HUDEP-2 (cell line): ENCODE measurements around the gene PHGDH.
A peak's percentile ranks its signal among the peaks of the same experiment; 100 is the strongest.
"Not testable (repeated sequence)": the region's sequence is repeated elsewhere in the genome, so short reads cannot be mapped to it uniquely, and the experiment has no call there.

Experiments used
- DNase-seq, 76 experiments: peaks; one replicate each; lab custom pipeline; 2025; ENCODE audit not compliant: unreplicated experiment in 76 of 76; lab: John Stamatoyannopoulos, UW

The PHGDH gene

GRCh38 chr1:119696863-119697262, 14.9 kb upstream of the PHGDH start:
- DNase-seq, result not testable (repeated sequence)

DNA sequence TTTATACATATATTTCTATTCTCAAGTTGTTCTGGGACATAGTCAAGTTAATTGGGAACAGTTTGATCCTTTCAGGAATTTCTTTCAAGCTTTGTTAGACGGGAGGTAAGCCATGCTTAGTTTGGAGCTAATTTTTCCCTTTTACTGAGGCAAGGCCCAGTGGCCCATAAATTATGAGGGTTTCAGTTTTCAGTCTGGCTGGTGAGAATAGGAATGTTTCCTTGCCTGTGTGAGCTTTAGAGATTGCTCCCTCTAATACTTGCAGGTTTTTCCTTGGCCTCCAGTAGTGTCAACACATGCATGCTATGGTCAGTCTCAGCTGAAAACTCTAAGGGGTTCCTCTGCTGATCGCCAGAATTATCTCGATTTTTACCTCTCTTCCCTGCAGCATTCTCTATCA, 14.1 kb upstream of the PHGDH start:
- DNase-seq, result no peak

DNA sequence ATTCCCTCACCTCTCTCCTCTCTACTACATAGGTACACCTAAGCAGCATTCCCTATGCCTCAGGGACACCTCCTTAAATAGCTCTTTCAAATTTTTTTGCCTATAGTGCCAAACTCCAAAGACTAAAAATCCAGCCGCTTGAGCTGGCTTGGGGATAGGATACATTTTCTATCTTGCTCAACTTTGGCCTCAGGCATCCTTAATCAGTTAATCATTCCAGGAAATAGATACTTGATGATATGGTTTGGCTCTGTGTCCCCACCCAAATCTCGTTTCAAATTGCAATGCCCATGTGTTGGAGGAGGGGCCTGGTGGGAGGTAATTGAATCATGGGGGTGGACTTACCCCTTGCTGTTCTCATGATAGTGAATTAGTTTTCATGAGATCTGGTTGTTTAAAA, 11.4 kb upstream of the PHGDH start:
- DNase-seq, result no peak

- DNase-seq, result no peak
Observed at GRCh38 chr1:119701659-119702058, 10.1 kb upstream of the PHGDH start.

GRCh38 chr1:119702384-119702783, 9.3 kb upstream of the PHGDH start:
- DNase-seq, result peak in 1 of 76 experiments; percentile 16

- no peak for DNase-seq
Observed at GRCh38 chr1:119703666-119704450, 7.9 kb upstream of the PHGDH start.

GRCh38 chr1:119706599-119706998, 5.1 kb upstream of the PHGDH start:
- DNase-seq, result not testable (repeated sequence)

GRCh38 chr1:119711356-119711803, 354 bp upstream of the PHGDH start:
- DNase-seq, result not testable (repeated sequence)

- no peak for DNase-seq
Observed at GRCh38 chr1:119712342-119713038, 756 bp downstream of the PHGDH start.

GRCh38 chr1:119713039-119713748, 1.5 kb downstream of the PHGDH start:
- DNase-seq, result no peak

- DNase-seq, result no peak
Observed at GRCh38 chr1:119713749-119714456, 2.2 kb downstream of the PHGDH start.

DNA sequence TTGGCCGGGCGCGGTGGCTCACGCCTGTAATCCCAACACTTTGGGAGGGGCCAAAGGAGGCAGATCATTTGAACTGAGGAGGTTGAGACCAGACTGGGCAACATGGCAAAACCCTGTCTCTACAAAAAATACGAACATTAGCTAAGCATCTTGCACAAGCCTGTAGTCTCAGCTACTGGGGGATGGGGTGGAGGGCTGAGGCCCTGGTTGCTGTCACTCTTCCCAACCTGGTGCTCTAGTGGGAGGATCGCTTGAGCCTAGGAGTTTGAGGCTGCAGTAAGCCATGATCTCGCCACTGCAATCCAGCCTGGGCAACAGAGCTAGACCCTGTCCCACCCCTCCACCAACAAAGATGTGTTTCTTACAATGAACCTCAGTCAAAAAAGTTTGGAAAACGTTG, 2.8 kb downstream of the PHGDH start:
- no peak for DNase-seq

DNA sequence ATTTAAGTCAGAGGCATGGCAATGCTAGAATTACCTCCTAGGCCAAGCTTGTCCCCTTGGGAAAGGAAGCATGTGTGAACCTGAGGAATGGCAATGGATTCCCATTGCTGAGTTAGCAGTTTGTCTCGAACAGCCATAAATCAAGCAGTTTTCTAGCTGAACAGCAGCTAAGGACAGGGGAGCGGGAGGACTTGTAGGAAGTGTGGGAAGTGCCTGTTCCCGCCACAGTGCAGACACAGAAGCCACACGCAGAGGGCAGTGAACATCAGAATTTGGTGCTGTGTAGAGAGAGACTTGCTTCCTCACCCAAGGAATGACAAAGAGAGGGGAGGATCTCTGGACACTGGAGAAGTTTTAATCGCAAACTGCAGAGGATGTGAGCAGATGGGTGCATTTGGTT, 3.8 kb downstream of the PHGDH start:
- DNase-seq, result no peak

GRCh38 chr1:119718409-119718808, 6.7 kb downstream of the PHGDH start:
- DNase-seq, result no peak

DNA sequence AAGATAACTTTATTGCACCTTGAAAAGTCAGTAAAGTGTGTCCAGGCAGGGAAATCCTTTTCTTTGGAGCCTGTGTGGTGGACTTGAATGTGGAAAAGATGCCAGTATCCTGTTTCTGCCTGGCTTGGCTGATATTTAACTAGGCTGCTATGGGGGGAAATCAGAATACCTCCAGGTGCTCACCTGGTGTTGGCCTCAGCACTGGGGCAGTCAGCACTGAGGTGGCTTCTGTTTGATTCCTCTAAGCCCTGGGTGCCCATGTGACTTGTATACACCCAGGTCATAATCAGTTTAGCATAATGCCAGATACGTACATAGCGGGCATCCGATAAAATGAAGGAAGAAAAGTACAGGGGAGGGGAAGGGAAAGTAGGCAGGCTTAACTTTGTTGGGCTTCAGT, 7.2 kb downstream of the PHGDH start:
- DNase-seq, result no peak

GRCh38 chr1:119720866-119721440, 9.2 kb downstream of the PHGDH start:
- no peak for DNase-seq

- DNase-seq, result no peak
Observed at GRCh38 chr1:119721896-119722295, 10.2 kb downstream of the PHGDH start.

- no peak for DNase-seq
Observed at GRCh38 chr1:119724611-119725218, 13.0 kb downstream of the PHGDH start.

GRCh38 chr1:119725626-119726025, 13.9 kb downstream of the PHGDH start:
- no peak for DNase-seq

DNA sequence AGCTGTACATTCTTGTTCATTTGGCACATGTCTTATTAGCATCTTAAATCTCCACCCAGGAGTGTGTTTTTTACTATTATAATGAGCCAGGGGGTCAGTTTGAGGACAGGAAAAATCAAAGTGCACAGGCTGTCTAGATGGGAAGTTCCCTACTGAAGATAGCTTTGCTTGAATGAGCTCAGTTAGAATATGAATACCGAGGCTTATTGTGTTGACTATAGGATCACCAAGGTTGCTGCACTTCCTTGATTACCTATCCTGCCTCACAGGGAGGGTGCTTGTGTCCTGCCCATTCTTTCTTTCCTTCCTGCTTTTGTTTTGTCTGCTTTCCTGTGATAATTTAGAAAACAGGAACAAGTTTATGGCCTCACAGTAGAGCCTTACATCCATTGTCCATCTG, 16.3 kb downstream of the PHGDH start:
- DNase-seq, result no peak
